GM19452 (cell line): ENCODE results near the gene HTRA3.

Experiments
- ATAC-seq: cut with Tn5 transposase; IDR thresholded peaks from one replicate; pipeline ENCODE4 v1.9.1; 2021; ENCODE audit not compliant: unreplicated experiment

The HTRA3 gene

DNA sequence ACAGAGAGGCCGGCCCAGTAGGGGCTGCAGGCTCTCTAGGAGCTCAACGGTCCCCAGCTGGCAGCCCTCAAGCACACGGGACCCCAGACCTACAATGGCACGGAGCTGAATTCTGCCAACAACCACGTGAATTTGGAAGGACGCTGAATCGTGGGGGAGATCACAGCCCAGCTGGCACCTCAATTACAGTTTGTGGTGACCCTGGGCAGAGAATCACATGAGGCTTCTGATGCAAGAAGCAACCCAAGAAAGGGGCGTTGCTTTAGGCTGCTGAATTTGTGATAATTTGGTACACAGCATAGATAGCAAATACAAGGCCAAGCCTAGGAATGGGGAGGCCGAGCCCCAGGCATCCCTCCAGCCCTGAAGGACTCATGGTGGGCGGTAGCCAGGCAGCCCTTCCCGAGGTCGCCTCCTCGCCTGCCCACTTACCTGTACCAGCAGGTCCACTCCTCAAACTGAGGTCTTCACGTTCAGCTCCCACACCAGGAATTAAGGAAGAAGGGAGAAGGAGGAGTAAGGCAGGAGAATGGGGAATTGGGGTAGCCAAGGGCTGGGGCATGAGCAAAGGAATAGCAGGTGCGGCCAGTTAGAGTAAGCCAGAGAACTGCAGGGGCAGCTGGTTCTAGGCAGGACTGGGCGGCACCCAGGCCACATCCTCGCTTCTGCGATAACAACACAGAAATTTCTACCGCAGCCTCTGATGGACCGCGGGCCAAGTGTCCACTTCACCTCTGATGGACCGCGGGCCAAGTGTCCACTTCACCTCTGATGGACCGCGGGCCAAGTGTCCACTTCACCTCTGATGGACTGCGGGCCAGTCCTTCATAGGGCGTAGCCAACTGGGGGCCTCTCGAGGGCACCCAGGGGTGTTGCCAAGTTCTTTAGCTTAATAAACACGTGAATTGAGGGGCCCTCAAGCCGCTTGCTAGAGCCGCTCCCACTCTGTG, 23.4 kb upstream of the HTRA3 start:
- ATAC-seq = no peak

DNA sequence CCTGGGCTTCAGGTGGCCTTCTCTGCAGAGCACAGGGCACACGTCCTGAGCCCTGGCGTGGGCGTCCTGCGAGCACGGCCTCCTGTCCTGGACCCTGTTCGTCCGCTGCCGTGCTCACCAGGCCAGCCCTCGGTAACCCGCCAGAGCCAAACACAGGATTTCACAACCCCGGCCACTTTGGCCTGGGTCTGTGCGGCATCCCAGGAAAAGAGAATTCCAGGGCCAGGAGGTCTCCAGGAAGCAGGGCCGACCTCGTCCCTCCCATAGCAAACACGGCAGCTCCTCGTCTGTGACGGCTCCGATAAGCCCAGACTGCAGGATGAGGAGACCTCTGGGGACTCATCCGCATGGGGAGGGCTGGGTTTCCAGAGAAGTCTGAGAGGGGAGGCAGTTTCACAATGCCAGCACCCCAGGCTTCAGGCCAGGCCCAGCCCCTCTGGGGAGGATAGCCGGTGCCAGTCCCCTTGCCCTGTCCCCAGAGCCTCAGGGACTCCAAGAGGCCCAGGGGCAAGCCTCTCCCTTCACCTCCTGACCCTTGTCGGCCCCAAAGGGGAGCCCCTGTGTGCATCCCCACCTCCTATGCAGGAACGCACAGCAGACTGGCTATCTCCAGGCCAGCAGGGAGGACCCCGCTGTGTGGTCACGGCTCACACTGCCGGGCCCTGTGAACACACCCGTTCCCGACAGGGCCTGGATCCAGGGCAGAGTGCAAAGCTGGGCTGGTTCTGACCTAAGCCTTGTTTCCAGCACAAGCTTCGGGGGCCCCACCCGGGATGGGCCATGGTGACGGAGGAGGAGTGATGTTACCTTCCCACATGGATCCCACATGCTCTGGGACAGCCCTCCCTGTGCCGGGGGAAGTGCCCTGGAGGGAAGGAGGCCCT, 22.3 kb upstream of the HTRA3 start:
- no peak for ATAC-seq

DNA sequence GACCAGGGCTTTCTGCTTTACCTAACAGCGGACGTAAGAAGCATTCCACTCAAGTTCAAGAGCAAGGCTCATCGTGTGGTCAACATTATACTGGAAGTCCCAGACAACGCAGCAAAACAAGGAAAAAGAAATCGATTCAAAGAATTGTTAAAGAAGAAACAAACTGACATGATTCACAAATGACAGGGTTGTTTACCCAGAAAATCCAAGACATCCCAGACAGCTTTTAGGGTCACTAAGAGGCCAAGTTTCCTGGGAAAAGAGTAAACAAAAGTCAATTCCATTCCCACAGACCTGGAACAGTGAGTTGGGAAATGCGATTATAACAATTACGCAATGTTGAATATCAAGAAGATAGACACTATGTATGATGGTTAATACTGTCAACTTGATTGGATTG, 21.5 kb upstream of the HTRA3 start:
- ATAC-seq = no peak

DNA sequence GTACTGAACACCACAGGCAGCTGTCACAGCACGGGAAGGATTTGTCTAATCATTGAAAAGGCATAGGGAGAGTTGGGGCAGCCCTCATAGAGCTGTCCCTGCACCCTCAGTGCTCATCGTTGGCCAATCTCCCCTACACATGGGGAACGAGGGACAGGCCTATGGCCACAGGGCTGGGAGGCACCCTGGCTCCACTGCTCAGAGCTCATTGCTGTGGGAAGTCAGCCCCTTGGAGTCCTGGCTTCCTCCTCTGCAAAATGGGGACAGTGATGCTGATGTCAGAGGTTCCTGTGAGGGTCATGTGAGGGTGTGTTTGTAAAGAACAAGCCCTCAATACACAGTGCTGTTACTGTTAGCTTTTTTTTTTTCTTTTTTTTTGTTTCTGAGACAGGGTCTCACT, 19.3 kb upstream of the HTRA3 start:
- no peak for ATAC-seq

DNA sequence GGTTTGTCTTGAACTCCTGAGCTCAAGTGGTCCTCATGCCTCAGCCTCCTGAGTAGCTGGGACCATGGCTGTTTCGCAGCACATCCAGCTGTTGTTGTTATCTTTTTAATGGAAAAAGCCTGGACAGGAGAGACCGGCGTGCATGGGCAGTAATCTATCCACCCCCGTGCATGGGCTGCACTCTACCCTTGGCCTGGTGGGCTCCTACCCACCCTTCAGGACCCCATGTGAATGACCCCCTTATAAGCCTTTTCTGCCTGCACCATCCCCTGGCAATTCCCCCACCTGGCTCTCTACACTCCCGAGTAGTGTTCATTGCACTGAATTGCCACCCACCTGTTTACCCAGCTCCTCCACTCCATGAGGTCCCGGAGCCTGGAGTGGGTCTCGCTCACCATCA, 18.9 kb upstream of the HTRA3 start:
- ATAC-seq = no peak

DNA sequence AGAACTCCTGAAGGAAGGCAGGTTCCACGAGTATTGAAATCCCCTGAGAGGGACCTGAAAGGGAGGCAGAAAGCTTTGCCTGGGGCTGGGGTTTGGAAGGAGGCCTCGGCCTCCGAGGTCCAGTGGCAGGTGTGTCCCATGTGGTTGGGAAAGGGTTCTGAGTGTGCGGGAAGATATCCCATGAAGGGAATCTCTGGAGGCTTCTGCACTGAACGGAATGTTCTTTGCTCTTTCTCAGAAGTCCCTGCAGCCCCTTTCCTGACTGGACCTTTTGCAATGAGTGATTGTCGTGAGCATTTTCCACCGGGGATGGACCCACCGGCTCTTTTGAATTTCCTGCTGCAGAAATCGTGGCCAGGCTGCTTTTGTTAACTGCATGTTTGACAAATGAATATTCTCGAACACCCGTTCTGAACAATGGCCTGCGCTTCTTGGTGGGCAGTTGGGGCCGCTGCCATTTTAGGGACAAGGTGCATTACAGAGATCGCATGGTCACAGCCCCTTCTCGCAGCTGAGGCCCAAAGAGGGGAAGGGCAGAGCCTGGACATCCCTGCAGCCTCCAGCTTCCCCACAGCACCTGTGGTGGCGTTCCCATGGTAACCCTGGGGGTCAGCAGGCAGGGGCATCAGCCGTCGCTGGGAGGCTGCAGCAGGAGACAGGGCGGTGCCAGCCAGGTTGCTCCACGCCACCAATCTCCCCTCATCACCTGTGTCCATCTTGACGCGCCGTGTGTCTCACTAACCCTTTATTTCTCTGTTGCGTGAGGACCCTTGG, 18.3 kb upstream of the HTRA3 start:
- no peak for ATAC-seq

DNA sequence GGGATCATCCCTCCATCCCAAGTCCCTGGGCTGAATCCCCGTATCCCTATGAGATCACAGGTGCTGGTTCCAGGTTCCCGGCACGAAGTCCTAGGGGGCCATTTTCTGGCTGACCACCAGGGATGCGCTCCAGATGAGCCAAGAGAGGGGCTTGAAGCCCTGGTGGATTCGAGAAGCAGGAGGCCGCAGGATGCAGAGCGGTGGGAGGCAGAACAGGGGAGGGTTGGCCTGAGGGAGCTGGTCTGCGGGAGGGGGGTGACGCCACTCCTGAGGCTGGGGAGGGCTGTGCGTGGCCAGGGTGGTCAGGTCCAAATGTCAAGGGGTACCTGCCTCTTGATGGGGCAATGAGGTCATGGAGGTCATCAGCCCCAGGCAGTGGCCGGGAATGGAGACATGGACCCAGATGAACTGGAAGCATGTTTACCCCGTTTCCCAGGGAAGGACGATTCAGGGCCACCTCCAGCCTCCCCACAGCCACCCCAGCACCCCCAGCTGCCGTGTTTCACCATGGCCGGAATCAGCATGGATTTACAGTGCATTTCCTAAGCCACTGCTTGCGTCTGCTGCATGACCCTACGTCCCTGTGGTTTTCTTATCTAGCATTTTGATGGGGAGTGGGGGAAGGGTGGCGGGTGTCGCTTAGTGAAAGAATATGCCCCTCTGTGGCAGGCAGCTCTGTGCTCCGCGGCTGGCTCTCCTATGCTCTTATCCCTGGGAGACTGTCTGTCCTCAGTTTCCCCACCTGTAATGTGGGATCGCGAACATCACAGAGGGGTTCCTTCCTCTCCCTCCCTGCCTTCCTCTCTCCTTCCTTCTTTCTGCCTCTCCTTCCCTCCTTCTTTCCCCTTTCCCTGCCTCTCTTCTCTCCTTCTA, 17.0 kb upstream of the HTRA3 start:
- no peak for ATAC-seq

DNA sequence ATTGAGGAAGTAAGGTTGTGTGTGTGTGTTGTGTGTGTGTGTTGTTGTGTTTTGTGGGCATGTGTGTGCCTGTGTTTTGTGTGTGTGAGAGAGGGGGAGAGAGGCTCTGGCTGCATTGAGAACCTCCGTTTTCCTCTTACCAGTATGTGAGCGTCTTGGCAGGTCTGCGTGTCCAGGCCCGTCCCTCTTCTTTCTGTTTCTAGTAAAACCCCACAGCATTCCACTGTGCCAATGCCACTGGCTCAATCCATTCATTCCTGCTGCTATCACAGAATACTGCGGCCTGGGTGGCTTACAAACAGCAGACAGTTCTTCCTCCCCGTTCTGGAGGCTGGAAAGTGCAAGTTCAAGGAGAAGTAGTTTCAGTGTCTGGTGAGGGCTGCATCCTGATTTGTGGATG, 15.5 kb upstream of the HTRA3 start:
- ATAC-seq = no peak

DNA sequence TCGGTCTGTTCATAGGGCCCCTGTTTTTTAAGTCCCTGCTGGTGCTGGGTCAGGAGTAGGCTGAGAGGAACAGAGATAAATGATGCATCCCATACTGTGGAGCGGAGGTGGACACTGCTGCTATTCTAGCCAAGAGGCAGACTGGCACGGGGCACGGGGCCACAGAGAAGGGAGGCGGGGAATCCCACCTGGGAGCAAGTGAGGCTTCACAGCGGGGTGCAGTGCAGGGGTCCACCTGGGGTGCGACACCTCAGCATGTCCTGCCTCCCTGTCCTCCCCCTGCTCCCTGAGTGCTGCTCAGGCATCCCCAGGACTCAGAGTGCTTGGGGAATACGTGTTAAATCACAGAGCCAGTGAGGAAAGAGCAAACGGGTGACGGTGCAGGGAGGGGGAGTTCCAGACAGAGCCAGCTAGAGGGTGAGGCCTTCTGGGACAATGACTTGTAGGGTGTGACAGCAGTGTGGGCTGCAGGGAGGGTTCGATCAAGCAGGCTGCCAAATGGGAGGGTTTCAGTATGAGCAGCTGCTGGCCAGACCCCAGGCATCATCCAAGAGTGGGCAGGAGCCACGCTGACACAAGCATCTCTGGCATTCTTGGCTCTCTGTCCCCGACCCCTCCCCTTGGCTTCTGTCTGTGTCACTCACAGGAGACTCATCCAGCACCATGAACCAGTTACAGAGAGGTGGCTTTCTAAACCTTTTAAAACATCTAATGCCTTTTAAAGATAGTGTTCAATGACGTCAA, 13.7 kb upstream of the HTRA3 start:
- no peak for ATAC-seq

DNA sequence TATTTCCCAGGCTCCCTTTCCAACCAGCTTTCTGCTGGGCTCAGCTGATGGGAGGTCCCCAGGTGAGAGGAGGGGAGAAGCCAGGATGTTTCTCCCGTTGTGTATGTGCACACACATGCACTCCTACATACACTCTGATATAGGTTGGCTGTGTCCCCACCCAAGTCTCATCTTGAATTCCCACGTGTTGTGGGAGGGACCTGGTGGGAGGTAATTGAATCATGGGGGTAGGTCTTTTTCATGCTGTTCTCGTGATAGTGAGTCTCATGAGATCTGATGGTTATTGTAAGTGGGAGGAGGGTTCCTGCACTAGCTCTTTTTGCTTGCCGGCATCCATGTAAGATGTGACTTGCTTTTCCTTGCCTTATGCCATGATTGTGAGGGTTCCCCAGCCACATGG, 11.7 kb upstream of the HTRA3 start:
- ATAC-seq = no peak

DNA sequence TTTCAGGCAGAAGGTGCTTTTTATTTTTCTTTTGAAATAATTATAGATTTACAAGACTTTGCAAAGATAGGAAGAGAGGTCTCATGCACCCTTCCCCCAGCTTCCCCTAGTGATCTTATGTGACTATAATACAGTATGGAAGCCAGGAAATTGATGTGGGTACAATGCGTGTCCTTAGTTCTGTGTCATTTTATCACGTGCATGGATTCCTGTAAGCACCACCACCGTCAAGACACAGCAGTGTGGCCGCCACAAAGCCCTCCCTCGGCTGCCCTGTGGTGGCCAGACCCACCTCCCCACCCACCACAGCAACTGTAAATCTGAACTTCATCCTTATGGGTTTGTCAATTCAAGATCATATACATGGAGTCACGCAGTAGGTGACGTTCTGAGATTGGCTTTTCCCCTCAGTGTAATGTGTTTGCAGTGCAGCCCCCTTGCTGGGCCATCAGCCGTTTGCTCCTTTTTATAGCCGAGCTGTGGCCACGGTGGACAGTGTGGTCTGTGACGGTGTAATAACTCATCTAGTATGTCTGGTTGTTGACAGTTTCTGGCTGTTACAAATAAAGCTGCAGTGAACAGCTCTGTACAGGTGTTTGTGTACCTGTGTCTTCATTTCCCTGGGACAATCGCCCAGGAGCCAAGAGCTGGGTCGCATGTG, 10.9 kb upstream of the HTRA3 start:
- ATAC-seq = no peak

DNA sequence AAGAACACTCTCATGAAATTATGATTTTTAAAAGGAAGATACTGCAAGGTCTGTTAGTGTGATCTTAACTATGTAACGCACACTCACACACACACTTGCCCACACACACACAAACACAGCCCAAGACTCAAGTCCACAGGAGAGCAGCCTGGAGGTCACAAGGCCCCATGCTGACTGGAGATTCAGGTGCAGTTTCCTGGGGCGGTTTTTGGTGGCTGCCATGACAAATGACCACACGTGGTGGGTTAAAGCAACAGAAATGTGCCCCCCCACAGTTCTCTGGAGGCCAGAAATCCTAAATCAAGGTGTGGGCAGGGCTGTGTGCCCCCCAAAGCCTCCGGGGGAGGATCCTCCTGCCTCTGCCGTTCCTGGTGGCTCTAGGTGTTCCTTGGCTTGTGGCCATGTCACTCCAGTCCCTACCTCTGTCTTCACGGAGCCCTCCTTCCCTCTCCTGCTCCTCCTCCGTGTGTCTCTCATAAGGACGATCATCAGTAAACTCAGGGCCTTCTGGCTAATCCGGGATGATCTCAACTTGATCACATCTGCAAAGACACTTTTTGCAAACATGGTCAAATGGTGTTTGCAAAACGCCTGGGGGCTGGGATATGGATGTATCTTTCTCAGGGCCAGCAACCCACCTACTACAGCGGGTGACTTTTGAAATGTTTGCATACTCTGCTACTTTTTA, 9.7 kb upstream of the HTRA3 start:
- no peak for ATAC-seq

DNA sequence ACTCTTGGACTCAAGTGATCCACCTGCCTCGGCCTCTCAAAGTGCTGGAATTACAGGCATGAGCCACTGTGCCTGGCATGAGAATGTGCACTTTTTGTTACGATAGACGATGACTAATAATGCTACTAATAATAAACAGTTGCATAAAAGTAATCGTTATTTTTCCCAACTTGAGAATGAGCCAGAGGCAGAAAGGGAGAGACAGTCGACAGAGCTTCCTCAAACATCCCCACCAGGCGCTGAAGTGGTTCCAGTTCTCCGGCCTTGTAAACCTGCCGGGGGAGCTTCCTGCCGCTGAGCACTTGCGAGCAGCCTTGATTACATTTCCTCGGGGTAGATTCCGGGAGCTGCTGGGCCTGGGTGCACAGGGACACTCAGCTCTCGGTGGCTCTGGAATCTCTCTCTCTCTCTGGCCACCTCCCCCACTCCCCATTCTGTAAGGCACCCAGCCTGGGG, 8.9 kb upstream of the HTRA3 start:
- no peak for ATAC-seq

DNA sequence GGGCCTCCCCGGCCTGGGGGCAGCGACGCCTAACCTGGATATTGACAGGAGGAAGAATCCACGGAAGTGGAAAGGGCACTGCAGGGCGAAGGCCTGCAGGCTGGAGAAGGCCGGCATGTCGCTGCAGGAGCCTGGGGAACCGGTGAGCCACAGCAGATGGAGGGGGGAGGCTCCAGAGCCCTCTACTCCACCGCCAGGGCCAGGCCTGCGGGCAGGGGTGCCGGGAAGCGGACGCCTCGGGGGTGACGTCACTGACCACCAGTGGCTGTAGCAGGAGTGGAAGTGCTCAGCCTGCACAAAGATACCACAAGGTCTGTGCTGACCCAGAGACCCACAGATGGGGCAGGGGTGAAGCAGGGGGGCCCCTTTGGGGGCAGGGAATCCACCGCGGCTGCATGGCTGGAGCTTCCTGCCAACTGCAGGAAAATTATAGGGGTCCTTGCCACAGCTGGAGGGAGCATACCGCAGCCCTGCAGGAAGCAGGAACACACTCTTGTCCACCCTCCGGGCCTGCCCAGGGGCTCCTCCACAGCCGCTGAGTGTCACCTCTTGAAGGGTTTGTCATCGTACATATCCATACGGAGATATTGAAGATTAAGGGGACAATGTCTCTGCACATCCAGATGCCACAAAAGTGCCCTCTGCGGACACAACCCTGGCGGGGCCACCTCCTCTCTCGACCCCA, 7.6 kb upstream of the HTRA3 start:
- ATAC-seq = no peak

DNA sequence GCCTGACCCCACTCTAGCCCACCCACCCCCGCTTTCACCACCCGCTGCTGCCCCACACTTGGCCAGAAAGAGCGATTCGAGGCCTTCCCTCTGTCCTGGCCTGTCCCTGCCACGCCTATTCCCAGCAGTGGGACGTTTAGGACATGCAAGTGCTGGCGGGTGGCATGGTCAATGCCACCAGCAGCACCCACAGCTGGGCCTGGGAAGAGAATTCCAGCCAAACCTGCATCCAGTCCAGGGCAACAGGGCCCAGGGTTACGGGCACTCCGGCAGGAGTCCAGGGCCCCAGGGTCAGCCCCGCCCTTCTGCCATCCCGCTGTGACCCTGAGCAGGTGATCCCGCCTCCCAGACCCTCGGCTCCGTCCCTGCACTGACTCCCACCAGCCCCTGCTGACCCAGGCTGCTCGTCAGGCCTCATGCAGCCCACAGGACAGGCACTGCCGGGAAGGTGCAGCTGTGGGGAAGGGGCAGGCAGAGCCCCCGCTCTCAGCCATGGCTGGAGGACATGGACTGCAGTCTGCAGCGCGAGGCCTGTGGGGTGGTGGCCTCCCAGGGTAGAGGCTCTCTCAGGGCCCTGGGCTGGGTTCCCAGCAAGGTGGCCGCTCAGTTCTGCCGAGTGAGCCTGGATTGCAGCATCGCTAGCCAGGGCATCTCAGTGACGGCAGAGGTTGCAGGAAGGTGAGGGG, 6.8 kb upstream of the HTRA3 start:
- no peak for ATAC-seq

DNA sequence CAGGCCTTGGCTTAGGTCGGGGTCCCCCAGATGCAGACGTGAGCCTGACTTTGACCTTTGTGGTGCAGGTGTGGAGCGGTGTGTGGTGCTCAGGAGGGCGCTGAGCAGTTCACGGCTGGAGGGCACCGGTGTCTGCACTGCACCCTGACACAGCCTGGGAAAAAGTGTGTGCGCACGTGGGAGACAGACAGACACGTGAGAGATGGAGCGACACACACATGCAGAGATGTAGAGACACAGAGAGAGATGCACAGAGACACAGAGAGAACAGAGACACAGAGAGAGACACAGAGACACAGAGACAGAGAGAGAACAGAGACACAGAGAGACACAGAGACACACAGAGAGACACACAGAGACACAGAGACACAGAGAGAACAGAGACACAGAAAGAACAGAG, 6.2 kb upstream of the HTRA3 start:
- no peak for ATAC-seq

DNA sequence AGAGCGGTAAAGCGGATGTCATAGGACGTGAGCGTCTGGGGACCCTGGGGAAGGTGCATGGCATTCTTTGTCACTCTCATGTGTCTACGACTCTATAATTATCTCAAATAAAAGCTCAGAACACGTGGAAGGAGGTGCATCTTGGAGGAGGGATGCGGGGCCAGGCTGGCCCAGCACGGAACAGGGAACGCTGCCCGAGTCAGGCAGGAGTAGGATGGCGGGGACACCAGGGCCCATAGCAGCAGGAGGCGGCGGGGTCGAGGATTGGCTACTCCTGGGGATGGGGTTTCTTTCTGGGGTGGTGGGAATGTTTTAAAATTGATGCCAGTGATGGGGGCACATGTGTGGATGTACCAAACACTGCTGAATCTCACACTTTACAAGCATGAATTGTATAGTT, 5.4 kb upstream of the HTRA3 start:
- no peak for ATAC-seq
